Keratinocyte (primary cell): ENCODE data around the gene AKAP13. TPM values are rescaled to one million over a fixed set of nuclear protein-coding genes. Genes with fewer than 3 reads are reported as not detected.

Experiments
- DNase-seq: peaks from one replicate; pipeline ENCODE4 v3.0.0-alpha.2; 2011; ENCODE audit warnings: low read depth, missing footprints, low spot score
- FAIRE-seq: peaks from 2 replicates; lab custom pipeline; 2011; peaks lifted over from hg19 to GRCh38; lab: Jason Lieb, UNC
- H2AFZ ChIP-seq: 2 replicates; pipeline ENCODE4 v1.6.0; 2012; ENCODE audit warnings: low read length, control low read depth, inconsistent platforms; ENCODE audit not compliant: control insufficient read depth
- H3K27ac ChIP-seq: 2 replicates; pipeline ENCODE4 v1.5.1; 2011; ENCODE audit warnings: low read length; ENCODE audit not compliant: control insufficient read depth, insufficient read depth
- H3K27me3 ChIP-seq: 3 replicates; pipeline ENCODE4 v1.6.0; 2011; ENCODE audit warnings: low read length; ENCODE audit not compliant: control insufficient read depth, insufficient read depth; ENCODE audit errors: extremely low read depth
- H3K36me3 ChIP-seq, 2 experiments: 2 replicates in 1 of 2; 3 replicates in 1 of 2; pipeline ENCODE4 v1.5.1; 2011; ENCODE audit warnings: low read length in 2 of 2, mild to moderate bottlenecking in 1 of 2; ENCODE audit not compliant: control insufficient read depth in 2 of 2, insufficient read depth in 2 of 2; ENCODE audit errors: extremely low read depth in 1 of 2
- H3K4me1 ChIP-seq: 3 replicates; pipeline ENCODE4 v1.5.1; 2011; ENCODE audit warnings: low read length; ENCODE audit not compliant: control insufficient read depth, insufficient read depth; ENCODE audit errors: extremely low read depth
- H3K4me2 ChIP-seq: 3 replicates; pipeline ENCODE4 v1.6.0; 2011; ENCODE audit warnings: low read depth, low read length; ENCODE audit not compliant: control insufficient read depth, insufficient read depth; ENCODE audit errors: extremely low read depth
- H3K4me3 ChIP-seq, 3 experiments: fragments of 200-600 bp in 1 of 3; sonication (generic) in 1 of 3; 2 replicates in 2 of 3; 3 replicates in 1 of 3; pipeline ENCODE4 v1.5.1; 2011 to 2016; ENCODE audit warnings: low read length in 3 of 3, mild to moderate bottlenecking in 3 of 3, control low read depth in 2 of 3, inconsistent platforms in 1 of 3, low read depth in 1 of 3, mixed read lengths in 1 of 3, mixed run types in 1 of 3, moderate library complexity in 1 of 3; ENCODE audit not compliant: control insufficient read depth in 2 of 3, insufficient read depth in 2 of 3; ENCODE audit errors: extremely low read depth in 1 of 3
- H3K79me2 ChIP-seq: 2 replicates; pipeline ENCODE4 v1.6.0; 2012; ENCODE audit warnings: low read length; ENCODE audit not compliant: control insufficient read depth, insufficient read depth
- H3K9ac ChIP-seq: 3 replicates; pipeline ENCODE4 v1.6.0; 2011; ENCODE audit warnings: low read length; ENCODE audit not compliant: control insufficient read depth, insufficient read depth; ENCODE audit errors: extremely low read depth
- H3K9me1 ChIP-seq: 3 replicates; pipeline ENCODE4 v1.6.0; 2011; ENCODE audit warnings: low read length; ENCODE audit not compliant: control insufficient read depth, insufficient read depth; ENCODE audit errors: extremely low read depth
- H3K9me3 ChIP-seq: 2 replicates; pipeline ENCODE4 v1.5.1; 2012; ENCODE audit warnings: low read depth, low read length; ENCODE audit not compliant: control insufficient read depth
- H4K20me1 ChIP-seq: 3 replicates; pipeline ENCODE4 v1.6.0; 2011; ENCODE audit warnings: low read length; ENCODE audit not compliant: control insufficient read depth, insufficient read depth; ENCODE audit errors: extremely low read depth
- EZH2 ChIP-seq: IDR thresholded peaks from one replicate; pipeline ENCODE4 v1.6.1; 2012; ENCODE audit warnings: inconsistent platforms, mild to moderate bottlenecking, low read length, moderate library complexity
- dilution Hi-C: fragments of 300-500 bp; cut with MboI; formaldehyde crosslinking; loops from one replicate; pipeline ENCODE4 v1.7.0; 2020; ENCODE audit warnings: low sequenced_read_pairs; ENCODE audit not compliant: extremely low pct_ligation_motif_present
- polyA plus RNA-seq, 5 experiments: library from polyadenylated mRNA; depleted of rRNA in 3 of 5; stranded (reverse) in 3 of 5; stranded (forward) in 1 of 5; unstranded in 1 of 5; fragments of >200 nt; gene quantifications; 1 replicate in 1 of 5; 2 replicates in 3 of 5; 3 replicates in 1 of 5; pipeline versions ENCODE4 v1.2.1 to v1.2.3, GENCODE V29; 2011 to 2012; ENCODE audit warnings: missing spikeins in 2 of 5, low read depth in 1 of 5, low replicate concordance in 1 of 5
- TF ChIP-seq, protein P1 (sequence below), 3 experiments: IDR thresholded peaks in 1 of 3; conservative IDR thresholded peaks in 1 of 3; optimal IDR thresholded peaks in 1 of 3; 2 replicates in 2 of 3; 3 replicates in 1 of 3; pipeline versions ENCODE3 to v1.5.1; 2011; ENCODE audit warnings: low read length in 3 of 3, mild to moderate bottlenecking in 3 of 3, moderate library complexity in 2 of 3, control low read depth in 1 of 3, inconsistent platforms in 1 of 3; ENCODE audit not compliant: insufficient read depth in 2 of 3; ENCODE audit errors: extremely low read depth in 1 of 3

Gene AKAP13
- polyA plus RNA-seq, 1 donor (not counting 4 experiments of a cell fraction or from before 2014, with no cell fraction given) = 16.7 TPM

DNA sequence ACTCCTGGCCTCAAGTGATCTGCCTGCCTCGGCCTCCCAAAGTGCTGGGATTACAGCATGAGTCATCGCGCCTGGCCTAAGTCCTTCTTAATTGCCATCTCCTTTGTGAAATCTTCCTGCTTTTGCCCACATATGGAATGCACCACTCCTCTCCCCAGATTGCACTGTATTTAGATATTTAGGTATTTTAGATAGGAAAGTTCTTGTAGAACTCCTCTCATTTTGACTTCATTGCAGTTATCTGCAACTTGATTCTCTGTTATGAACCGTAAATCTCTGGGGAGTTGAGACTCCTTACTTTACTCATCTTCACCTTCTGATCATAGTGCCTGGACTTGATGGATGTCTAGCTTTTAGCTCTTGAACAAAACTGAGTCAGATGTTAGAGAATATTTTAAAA lies 150.7 kb downstream of the AKAP13 start:
- Histone ChIP-seq H3K4me3 (no peak overlapping the region), H3K36me3 (peaks cover 3 to 9% of the 10 kb centered on the region in 2 experiments), H3K9ac (no peak overlapping the region), H3K79me2 (peaks cover 3% of the 10 kb centered on the region), H3K9me3 (no peaks in the 10 kb centered on the region), H3K27ac (no peak overlapping the region), H4K20me1 (no peaks in the 10 kb centered on the region), H3K27me3 (no peaks in the 10 kb centered on the region), H3K4me1 (peaks cover 6% of the 10 kb centered on the region), H2AFZ (no peak overlapping the region), H3K9me1 (no peaks in the 10 kb centered on the region), H3K4me2 (no peak overlapping the region)
- dilution Hi-C loops = no loop called here
- FAIRE-seq (no peak), DNase-seq (no peak)
- TF ChIP-seq EZH2 = no peak
- TF ChIP-seq, protein P1, sequence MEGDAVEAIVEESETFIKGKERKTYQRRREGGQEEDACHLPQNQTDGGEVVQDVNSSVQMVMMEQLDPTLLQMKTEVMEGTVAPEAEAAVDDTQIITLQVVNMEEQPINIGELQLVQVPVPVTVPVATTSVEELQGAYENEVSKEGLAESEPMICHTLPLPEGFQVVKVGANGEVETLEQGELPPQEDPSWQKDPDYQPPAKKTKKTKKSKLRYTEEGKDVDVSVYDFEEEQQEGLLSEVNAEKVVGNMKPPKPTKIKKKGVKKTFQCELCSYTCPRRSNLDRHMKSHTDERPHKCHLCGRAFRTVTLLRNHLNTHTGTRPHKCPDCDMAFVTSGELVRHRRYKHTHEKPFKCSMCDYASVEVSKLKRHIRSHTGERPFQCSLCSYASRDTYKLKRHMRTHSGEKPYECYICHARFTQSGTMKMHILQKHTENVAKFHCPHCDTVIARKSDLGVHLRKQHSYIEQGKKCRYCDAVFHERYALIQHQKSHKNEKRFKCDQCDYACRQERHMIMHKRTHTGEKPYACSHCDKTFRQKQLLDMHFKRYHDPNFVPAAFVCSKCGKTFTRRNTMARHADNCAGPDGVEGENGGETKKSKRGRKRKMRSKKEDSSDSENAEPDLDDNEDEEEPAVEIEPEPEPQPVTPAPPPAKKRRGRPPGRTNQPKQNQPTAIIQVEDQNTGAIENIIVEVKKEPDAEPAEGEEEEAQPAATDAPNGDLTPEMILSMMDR (optimal IDR thresholded peaks at IDR 0.05 in 1 of 3, IDR thresholded peaks at IDR 0.05 in 1 of 3, conservative IDR thresholded peaks at IDR 0.05 in 1 of 3; ENCODE audit: extremely low read depth in 1 of 3, insufficient read depth in 2 of 3, low read length in 3 of 3) = no peak

DNA sequence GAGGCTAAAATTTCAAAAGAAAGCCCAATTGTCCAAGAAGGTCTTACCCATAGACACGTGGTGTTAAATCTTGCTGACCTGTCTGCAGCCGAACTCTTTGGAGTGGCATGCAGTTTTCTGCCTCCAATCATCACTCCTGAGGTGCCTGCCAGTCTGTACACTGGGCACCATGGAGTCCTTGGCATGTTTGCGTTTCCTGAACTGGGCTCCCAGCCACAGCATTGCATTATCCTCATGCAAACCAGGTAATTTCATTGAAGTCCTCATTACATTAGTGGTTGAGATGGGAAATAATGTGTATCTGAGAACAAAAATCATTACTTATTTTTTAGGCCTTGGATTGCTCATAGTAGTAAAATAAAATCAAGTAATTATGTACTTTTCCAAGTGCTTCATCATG lies 152.3 kb downstream of the AKAP13 start:
- Histone ChIP-seq H3K4me2 (no peak overlapping the region), H3K9me1 (no peaks in the 10 kb centered on the region), H3K4me3 (no peak overlapping the region), H3K9me3 (no peaks in the 10 kb centered on the region), H4K20me1 (no peaks in the 10 kb centered on the region), H3K27ac (no peak overlapping the region), H3K36me3 (peaks cover 3 to 7% of the 10 kb centered on the region in 2 experiments), H2AFZ (no peak overlapping the region), H3K9ac (no peak overlapping the region), H3K27me3 (no peaks in the 10 kb centered on the region), H3K79me2 (no peaks in the 10 kb centered on the region), H3K4me1 (peaks cover 3% of the 10 kb centered on the region)
- TF ChIP-seq EZH2 = no peak
- TF ChIP-seq, protein P1 (optimal IDR thresholded peaks at IDR 0.05 in 1 of 3, IDR thresholded peaks at IDR 0.05 in 1 of 3, conservative IDR thresholded peaks at IDR 0.05 in 1 of 3; ENCODE audit: extremely low read depth in 1 of 3, insufficient read depth in 2 of 3, low read length in 3 of 3) = no peak
- dilution Hi-C loops = no loop called here
- no peak for FAIRE-seq
- DNase-seq = no peak
